ENCODE data around the gene ISCA1.

The ISCA1 gene

DNA sequence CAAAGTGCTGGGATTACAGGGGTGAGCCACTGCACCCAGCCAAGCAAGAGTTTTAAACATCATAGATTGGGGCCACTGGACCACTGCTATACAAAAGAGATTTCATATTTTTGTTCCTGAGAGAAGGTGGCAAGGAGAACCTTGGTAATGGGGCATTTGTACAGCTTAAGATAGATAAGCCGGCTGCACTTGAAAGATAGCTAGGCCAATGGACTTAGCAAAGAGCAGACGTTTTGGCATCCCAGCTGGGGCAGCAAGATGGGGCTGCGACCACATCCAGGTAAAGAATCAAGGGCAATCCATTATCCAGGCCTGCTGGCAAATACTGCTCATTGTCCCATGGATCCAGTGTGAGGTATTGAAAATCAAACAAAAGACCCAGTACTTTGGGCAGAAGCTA lies 3.9 kb upstream of the ISCA1 start:
- no peak for DNase-seq (ENCODE audit: low read depth in 2 of 3, low spot score in 2 of 3)

GRCh38 chr9:86285261-86285660 lies 2.9 kb upstream of the ISCA1 start:
- no peak for DNase-seq (ENCODE audit: low read depth in 2 of 3, low spot score in 2 of 3)

DNA sequence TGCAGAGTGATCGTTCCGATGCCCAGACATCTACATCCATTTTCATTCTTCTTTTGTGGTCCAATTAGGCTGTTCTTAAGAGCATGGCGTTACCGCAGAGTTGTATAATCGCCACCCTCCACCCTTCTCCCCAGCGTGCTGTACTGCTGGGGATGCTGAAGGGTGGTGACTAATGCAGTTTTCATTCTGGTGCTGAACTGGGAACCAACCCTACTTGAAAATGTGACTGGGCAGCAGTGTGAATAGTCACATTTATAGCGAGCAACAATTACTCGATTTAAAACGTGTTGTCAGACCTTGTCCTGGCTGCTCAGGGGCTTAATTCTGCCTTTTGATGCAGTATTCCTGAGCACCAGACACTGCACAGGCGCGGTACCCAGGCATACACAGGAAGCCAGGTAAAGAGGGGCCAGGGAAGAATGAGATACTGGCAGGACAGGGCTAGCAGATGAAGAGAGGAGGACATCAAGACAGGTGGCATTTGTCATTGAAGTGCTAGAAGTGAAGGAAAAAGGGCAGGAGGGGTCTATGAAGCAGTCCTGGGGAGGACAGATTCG lies 719 bp upstream of the ISCA1 start:
- DNase-seq (ENCODE audit: low read depth in 2 of 3, low spot score in 2 of 3): no peak

DNA sequence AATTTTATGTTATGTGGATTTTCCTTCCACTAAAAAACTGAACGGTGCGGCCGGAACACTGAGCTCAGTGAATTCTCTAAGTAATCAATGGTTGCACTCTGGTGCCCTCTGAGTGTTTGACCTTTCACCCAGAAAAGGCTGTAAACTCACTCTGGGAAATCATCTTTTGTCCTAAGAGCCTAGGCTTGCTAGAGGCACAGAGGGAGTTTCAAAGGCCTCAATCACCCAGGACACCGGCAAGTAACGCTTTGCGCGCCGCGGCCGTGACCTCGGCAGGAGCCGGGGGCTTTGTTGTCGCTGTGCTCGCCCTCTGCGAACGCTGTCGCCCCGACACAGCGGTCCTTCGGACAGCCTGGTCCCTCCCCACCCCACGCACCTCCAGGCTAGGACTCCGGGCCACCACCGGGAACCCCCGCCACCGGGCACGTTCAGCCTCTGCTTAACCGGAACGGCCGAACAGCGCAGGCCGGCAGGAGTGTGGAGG lies 703 bp downstream of the ISCA1 start:
- DNase-seq (ENCODE audit: low read depth in 2 of 3, low spot score in 2 of 3): peak in 2 of 3 experiments; percentile 45 to 46

DNA sequence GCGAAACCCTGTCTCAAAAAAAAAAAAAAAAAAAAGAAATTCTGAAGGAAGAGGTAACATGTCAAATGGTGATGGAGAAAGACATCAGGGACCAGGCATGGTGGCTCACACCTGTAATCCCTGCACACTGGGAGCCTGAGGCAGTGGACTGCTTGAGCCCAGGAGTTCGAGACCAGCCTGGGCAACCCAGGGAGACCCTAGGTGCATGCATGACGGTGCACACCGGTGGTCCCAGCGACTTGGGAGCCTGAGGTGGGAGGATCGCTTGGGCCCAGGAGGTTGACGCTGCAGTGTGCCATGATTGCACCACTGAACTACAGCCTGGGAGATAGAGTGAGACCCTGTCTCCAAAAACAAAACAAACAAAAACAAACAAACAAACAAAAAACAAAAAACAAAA lies 1.8 kb downstream of the ISCA1 start:
- no peak for DNase-seq (ENCODE audit: low read depth in 2 of 3, low spot score in 2 of 3)

DNA sequence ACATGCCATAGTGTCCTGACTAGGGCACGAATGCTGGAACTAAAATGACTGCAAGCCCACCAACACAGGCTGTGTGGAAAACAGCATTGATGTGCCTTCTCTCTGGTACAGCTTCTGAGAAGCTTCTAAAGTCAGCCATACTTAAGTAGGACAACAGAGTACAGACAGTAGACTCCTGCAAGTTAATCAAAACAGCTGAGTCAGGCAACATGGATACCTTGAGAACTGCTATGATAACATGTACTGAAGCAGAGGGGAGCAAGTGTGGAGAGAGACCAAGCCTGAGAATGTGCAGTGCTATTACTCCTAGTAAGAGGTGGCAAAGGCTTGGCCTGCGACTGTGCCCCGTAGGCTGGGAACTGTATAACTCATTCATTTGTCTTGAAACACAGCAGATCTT lies 2.5 kb downstream of the ISCA1 start:
- DNase-seq (ENCODE audit: low read depth in 2 of 3, low spot score in 2 of 3): no peak

- DNase-seq (ENCODE audit: low read depth in 2 of 3, low spot score in 2 of 3): no peak
These were observed 5.3 kb downstream of the ISCA1 start for GRCh38 chr9:86277072-86277471.

DNA sequence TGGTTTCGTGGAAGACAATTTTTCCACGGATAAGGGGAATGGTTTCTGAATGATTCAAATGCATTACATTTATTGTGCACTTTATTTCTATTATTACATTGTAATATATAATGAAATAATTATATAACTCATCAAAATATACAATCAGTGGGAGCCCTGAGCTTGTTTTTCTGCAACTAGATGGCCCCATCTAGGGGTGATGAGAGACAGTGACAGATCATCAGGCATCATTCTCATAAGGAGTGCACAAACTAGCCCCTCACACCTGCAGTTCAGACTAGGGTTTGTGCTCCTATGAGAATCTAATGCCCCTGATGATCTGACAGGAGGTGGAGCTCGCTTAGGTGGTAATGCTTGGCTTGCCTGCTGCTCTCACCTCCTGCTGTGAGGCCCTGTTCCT lies 6.4 kb downstream of the ISCA1 start:
- no peak for DNase-seq (ENCODE audit: low read depth in 2 of 3, low spot score in 2 of 3)

DNA sequence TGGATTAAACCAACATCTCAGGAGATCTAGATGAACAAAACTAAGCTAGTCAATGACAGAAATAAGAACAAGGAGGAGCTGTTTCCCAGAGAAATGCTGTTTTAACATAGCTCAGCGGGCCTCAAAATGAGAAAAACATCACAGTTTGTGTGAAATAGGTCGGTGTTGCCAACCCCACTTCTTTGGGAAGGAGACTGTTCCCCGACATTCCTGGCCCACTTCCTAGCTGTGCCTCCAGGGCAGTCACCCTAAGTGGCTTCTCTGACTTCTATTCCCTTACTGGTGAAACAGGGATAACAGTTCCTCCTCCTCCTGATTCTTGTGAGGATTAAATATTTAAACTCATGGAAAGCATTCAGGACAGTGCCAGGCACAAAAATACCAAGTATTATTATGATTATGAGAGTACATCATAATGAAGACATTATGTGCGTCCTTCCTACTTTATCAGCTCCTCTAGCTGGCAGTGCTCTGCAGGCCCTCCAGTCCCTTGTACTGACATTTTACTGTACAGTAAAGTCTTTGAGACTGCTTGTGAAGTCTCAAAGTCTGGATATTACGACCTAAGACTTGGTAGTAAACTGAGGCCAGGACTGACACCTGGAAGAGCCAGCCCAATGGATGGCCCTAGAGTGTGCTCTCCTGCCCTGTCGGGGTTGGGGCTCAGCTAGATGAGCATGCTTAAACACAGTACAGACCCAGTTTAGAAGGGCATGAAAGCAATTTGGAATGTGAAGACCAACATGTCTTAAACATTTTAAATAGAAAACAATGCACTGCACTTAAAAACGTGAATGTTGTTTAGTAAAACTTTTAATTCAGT lies 7.3 kb downstream of the ISCA1 start:
- DNase-seq (ENCODE audit: low read depth in 2 of 3, low spot score in 2 of 3): no peak

DNA sequence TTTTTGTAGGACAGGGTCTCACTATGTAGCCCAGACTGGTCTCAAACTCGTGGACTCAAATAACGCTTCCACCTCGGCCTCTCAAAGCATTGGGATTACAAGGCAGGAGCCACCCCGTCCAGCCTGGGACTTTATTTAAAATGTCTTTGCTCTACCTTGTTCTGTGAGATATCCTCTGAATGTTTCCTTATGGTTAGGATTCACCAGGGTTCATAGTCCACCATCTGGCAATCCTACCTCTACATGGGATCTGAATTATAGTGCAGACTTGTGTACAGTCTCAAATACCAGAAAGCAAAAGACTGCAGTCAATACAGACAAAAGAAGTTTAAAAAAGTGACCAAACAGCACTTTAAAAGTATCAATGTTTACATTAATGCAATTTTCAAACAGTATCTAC lies 10.1 kb downstream of the ISCA1 start:
- no peak for DNase-seq (ENCODE audit: low read depth in 2 of 3, low spot score in 2 of 3)

DNA sequence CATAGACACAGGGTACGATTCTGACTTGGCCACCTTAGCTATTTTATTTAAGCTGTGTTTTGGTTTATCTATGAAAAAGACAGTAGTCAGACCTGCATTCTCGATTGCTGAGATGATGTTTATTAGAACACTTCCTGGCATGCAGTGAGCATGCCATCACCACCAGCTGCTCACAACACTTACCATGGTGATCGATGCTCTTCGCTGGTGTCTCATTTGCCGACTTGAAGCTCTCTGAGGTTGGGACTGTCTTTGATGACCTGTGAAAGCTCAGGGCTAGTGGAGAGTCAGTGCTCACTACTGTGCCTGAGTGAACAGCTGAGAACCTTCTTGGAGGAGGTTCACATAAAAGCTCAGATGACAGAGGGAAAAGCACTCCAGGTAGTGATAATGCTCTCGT lies 18.5 kb downstream of the ISCA1 start:
- no peak for DNase-seq (ENCODE audit: low read depth in 2 of 3, low spot score in 2 of 3)

DNA sequence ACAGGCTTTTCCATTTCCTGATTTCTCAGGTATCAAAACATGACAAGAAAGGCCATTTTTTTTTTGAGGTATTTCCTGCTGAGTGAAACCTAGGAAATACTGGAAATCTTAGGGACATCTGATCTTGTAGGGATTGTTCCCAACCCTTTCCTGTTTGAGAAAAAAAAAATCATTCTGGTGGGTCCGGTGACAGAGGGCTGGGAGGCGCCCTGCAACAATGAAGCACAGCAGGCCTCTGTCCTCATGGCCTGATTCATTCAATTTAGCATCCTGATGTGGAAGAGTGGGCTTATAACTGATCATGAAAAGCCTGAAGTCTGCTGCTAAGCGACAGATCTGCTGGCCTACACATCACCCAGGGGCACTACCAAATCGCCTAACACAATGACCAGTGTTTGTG lies 19.8 kb downstream of the ISCA1 start:
- DNase-seq (ENCODE audit: low read depth in 2 of 3, low spot score in 2 of 3): no peak

DNA sequence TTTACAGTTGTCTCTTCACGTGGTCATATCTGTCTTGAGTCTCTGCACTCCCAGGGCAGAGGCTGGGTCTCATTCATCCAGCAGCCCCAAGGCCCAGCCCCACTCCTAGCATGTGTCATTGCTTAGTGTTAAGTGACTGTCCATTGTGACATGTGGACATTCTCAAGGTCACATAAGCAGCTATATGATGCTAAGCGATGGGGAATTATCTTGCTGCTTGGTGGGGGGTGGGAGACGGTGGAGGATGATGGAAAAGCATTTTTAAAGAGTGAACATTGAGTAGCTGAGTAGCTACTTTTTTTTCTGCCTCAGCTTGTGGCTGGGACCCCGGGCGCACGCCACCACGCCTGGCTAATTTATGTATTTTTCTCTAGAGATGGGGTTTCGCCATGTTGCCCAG lies 22.8 kb downstream of the ISCA1 start, which contains the start of gene C9orf153:
Gene C9orf153 (minus strand): TSS at position 101 of the 400 bp plus-strand sequence. CDS start 30,054 bp downstream, outside the sequence.
- no peak for DNase-seq (ENCODE audit: low read depth in 2 of 3, low spot score in 2 of 3)

DNA sequence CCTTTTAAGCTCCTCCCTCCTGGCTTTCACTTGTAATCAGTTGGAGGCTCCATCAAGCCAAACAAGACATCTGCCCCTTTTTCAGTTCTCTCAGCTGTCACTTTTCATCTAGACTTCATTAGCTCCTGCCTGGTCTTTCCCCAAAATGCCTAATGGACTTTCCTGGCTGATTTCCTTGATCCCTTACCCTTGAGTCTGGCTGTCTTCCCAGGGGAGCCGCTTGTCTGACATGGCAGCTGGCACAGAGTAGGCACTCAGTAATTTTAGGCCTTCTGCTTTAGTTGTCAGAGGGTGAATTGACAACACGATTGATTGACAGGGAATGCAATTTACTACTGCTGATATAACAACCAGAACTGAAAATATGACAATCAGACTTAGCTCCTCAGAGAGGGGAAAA lies 24.9 kb downstream of the ISCA1 start:
- DNase-seq (ENCODE audit: low read depth in 2 of 3, low spot score in 2 of 3): no peak

DNA sequence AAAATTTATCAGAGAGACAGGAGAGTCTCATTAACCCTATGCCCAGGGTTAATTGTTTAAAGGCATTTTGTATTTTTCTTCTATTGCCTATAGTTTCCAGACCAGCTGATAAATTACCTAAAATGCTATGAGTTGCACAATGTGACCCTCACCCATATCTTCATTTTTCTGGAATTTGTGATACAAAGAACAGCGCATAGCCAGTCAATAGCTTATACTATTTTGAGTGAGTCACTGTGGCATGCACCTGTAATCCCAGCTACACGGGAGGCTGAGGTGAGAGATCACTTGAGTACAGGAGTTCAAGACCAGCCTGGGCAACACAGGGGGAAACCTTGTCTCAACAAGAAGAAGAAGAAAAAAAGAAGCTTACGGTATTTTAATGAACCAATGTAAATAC lies 25.7 kb downstream of the ISCA1 start:
- no peak for DNase-seq (ENCODE audit: low read depth in 2 of 3, low spot score in 2 of 3)

- DNase-seq (ENCODE audit: low read depth in 2 of 3, low spot score in 2 of 3): no peak
These were observed 28.8 kb downstream of the ISCA1 start for GRCh38 chr9:86253577-86253976.

DNA sequence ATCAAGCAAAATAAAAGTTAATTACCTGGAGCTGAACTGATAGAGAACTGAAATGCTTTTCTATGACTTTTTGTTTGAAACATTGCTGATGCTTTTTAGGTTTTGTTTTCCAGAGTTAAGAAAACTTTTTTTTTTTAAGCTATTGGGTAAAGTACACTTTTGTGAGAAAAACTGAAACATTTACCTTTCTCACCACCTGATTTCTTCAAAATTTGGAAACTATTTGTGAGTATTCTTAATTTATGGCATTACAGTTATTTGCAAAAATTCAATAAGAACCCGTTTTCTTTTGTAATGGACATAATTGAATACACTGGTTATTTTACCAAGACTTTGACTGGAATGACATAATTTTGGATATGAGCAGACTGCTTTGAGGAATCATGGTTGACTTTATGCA lies 29.5 kb downstream of the ISCA1 start:
- no peak for DNase-seq (ENCODE audit: low read depth in 2 of 3, low spot score in 2 of 3)

- no peak for DNase-seq (ENCODE audit: low read depth in 2 of 3, low spot score in 2 of 3)
These were observed 32.2 kb downstream of the ISCA1 start for GRCh38 chr9:86250123-86250522.

DNA sequence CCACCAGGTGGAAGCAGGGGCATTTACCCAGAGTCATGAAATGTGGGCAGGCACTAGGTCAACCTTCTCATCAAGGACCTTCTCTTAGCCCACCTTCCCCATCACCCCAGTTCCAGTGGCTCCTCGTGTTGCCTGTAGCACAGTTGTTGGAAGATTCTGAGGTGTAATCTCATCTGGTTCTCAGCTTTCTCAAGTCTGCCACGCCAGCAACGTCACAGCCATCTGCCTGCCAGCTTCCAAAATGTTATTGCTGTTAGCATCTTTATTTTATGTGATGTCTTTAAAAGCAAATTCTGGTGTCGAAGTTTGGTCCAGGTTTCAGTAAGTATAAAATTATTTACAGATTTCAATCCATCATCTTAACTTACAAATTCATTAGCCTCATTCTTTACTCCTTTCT lies 33.6 kb downstream of the ISCA1 start:
- no peak for DNase-seq (ENCODE audit: low read depth in 2 of 3, low spot score in 2 of 3)

DNA sequence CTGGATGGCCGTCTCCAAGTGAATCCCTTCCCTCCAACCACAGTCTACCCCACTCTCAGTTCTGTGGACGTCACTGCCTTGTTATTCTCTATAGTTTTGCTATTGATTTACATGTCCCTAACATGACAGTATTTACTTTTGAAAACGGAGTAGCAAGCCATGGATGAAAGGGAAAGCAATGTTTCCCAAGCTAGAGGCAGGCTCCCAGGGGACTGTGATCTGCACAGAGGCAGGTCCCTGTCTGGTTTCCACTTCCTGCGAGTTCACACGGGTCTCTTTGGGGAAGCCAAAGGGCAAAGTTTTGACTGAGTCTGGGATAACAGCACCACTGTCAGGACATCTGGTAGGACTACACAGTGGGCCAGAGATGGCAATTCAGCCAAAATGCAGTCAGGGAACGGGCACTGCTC lies 35.6 kb downstream of the ISCA1 start:
- no peak for DNase-seq (ENCODE audit: low read depth in 2 of 3, low spot score in 2 of 3)

DNA sequence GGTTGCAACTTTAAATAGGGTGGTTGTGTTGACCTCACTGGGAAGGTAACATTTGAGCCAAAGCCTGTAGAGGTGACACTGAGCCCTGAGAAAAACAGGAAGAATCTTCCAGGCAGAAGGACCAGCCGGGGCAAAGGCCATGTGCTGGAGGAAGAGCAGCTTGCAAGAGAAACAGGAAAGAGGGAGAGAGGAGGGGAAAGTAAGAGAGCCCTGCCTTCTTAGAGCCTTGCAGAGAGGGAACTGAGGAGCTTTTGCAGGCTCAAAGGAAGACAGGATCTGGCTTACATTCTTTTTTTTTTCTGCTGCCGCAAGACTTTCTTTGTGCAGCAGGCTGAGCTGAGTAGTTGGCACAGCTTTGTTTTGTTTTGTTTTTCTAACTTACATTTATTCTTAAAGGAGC lies 40.3 kb downstream of the ISCA1 start:
- DNase-seq (ENCODE audit: low read depth in 2 of 3, low spot score in 2 of 3): no peak

DNA sequence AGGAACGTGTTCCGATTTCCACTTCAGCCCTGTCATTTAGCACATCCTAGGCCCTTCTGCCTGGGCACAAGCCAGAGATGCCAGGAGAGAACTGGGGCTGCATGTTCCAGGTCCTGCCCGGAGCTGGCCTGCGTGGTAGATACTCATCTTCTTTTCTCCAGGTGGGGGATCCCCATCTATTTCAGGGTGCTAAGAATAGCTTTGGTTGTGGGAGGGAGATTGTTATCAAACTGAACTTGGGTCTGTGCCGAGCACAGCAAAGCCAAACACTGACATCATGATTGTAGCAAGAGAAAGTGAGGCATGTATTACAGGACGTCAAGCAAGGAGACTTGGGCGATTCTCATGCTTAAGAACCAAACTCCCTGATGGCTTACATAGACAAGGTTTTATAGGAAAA lies 41.1 kb downstream of the ISCA1 start:
- DNase-seq (ENCODE audit: low read depth in 2 of 3, low spot score in 2 of 3): no peak
